22Rv1 (cell line): Measurements from ENCODE around the gene GTF3C2.

ENCODE experiments used
- CTCF ChIP-seq: fragments of 450-650 bp; IDR thresholded peaks from 2 replicates; pipeline ENCODE4 v1.5.1; 2017; ENCODE audit warnings: mild to moderate bottlenecking
- ZFX ChIP-seq: fragments of 450-650 bp; IDR thresholded peaks from 2 replicates; pipeline ENCODE4 v1.6.1; 2017; ENCODE audit warnings: antibody characterized with exemption, borderline replicate concordance

- TF ChIP-seq CTCF: no peak
- no peak for TF ChIP-seq ZFX
Measured at GRCh38 chr2:27354597-27354927, 2.0 kb downstream of the GTF3C2 start.
